GM23338 (cell line): ENCODE data around the gene OR7G1. TPM values are rescaled to one million over a fixed set of nuclear protein-coding genes. Genes with fewer than 3 reads are reported as not detected.

ENCODE experiments used
- ATAC-seq: fragments of 200-7000 bp; cut with Tn5 transposase; 3 replicates; pipeline ENCODE4 v1.9.1; 2020
- DNase-seq: peaks from one replicate; pipeline ENCODE4 v3.0.0-alpha.2; 2015; ENCODE audit warnings: low spot score
- H2AFZ ChIP-seq: fragments of 200-600 bp; sonication (generic); 2 replicates; pipeline ENCODE4 v1.8.0; 2016; ENCODE audit warnings: antibody characterized with exemption, mild to moderate bottlenecking, moderate library complexity
- H3F3A ChIP-seq: fragments of 200-600 bp; sonication (generic); replicated peaks from 2 replicates; pipeline ENCODE4 v1.8.0; 2017; ENCODE audit warnings: antibody characterized with exemption, mixed run types, low read depth
- H3K27ac ChIP-seq: fragments of 200-600 bp; sonication (generic); 2 replicates; pipeline ENCODE4 v1.6.1; 2016; ENCODE audit warnings: low read depth
- H3K27me3 ChIP-seq: fragments of 200-600 bp; sonication (generic); 2 replicates; pipeline ENCODE4 v1.8.0; 2016; ENCODE audit warnings: mild to moderate bottlenecking, mixed run types, moderate library complexity; ENCODE audit not compliant: insufficient read depth
- H3K36me3 ChIP-seq: fragments of 200-600 bp; sonication (generic); 2 replicates; pipeline ENCODE4 v1.8.0; 2016; ENCODE audit warnings: mild to moderate bottlenecking; ENCODE audit not compliant: insufficient read depth
- H3K4me1 ChIP-seq: fragments of 200-600 bp; sonication (generic); 2 replicates; pipeline ENCODE4 v1.8.0; 2016; ENCODE audit warnings: mild to moderate bottlenecking, moderate library complexity; ENCODE audit not compliant: insufficient read depth
- H3K4me2 ChIP-seq: fragments of 200-600 bp; sonication (generic); 2 replicates; pipeline ENCODE4 v1.7.1; 2017; ENCODE audit warnings: mixed run types
- H3K4me3 ChIP-seq: fragments of 200-600 bp; sonication (generic); 2 replicates; pipeline ENCODE4 v1.6.1; 2016; ENCODE audit warnings: mixed run types
- H3K79me2 ChIP-seq: fragments of 200-600 bp; sonication (generic); replicated peaks from 2 replicates; pipeline ENCODE4 v1.8.0; 2017; ENCODE audit warnings: mild to moderate bottlenecking; ENCODE audit not compliant: insufficient read depth
- H3K9me2 ChIP-seq: fragments of 200-600 bp; sonication (generic); 2 replicates; pipeline ENCODE4 v1.8.0; 2017; ENCODE audit not compliant: insufficient read depth
- H4K20me1 ChIP-seq: fragments of 200-600 bp; sonication (generic); replicated peaks from 2 replicates; pipeline ENCODE4 v1.8.0; 2017; ENCODE audit warnings: mild to moderate bottlenecking; ENCODE audit not compliant: insufficient read depth
- H3K27ac Mint-ChIP-seq: 2 replicates; pipeline ENCODE4 v1.8.0; 2020; ENCODE audit warnings: inconsistent platforms, mild to moderate bottlenecking, moderate library complexity, mixed read lengths
- H3K27me3 Mint-ChIP-seq: 3 replicates; pipeline ENCODE4 v1.8.0; 2022; ENCODE audit warnings: low read depth, mild to moderate bottlenecking, moderate library complexity, mixed read lengths, inconsistent platforms; ENCODE audit not compliant: insufficient read depth, poor library complexity
- H3K36me3 Mint-ChIP-seq: 3 replicates; pipeline ENCODE4 v1.8.0; 2021; ENCODE audit warnings: low read depth, mild to moderate bottlenecking, inconsistent platforms, moderate library complexity, mixed read lengths
- H3K4me1 Mint-ChIP-seq: 3 replicates; pipeline ENCODE4 v1.8.0; 2020; ENCODE audit warnings: mild to moderate bottlenecking, inconsistent platforms, mixed read lengths
- H3K4me3 Mint-ChIP-seq: 3 replicates; pipeline ENCODE4 v1.8.0; 2021; ENCODE audit warnings: moderate library complexity, mild to moderate bottlenecking, inconsistent platforms, mixed read lengths
- H3K9me3 Mint-ChIP-seq: 3 replicates; pipeline ENCODE4 v1.8.0; 2020; ENCODE audit warnings: moderate library complexity, mild to moderate bottlenecking, inconsistent platforms, mixed read lengths
- CREB1 ChIP-seq: fragments of 250-450 bp; sonication (Bioruptor Pico); IDR thresholded peaks from 2 replicates; pipeline ENCODE4 v1.5.0; 2020; ENCODE audit warnings: low read depth, mild to moderate bottlenecking, moderate library complexity
- EZH2 ChIP-seq: fragments of 200-600 bp; sonication (generic); IDR thresholded peaks from one replicate; pipeline ENCODE4 v1.8.0; 2017; ENCODE audit warnings: antibody characterized with exemption, mild to moderate bottlenecking, low read depth; ENCODE audit not compliant: unreplicated experiment
- EZH2phosphoT487 ChIP-seq: fragments of 200-600 bp; sonication (generic); IDR thresholded peaks from one replicate; pipeline ENCODE4 v1.8.1; 2018; ENCODE audit warnings: antibody characterized with exemption; ENCODE audit not compliant: unreplicated experiment
- JUNB ChIP-seq: IDR thresholded peaks from one replicate; pipeline ENCODE4 v1.6.1; 2016; ENCODE audit warnings: antibody characterized with exemption; ENCODE audit not compliant: unreplicated experiment
- NANOG ChIP-seq: IDR thresholded peaks from 2 replicates; pipeline ENCODE4 v1.6.1; 2016; ENCODE audit warnings: antibody characterized with exemption, borderline replicate concordance
- POLR2AphosphoS5 ChIP-seq: IDR thresholded peaks from 2 replicates; pipeline ENCODE4 v1.6.1; 2016; ENCODE audit warnings: antibody characterized with exemption, low read depth
- REST ChIP-seq: IDR thresholded peaks from one replicate; pipeline ENCODE4 v1.6.1; 2018; ENCODE audit warnings: antibody characterized with exemption; ENCODE audit not compliant: unreplicated experiment
- STAT1 ChIP-seq: IDR thresholded peaks from one replicate; pipeline ENCODE4 v1.6.1; 2016; ENCODE audit warnings: antibody characterized with exemption; ENCODE audit not compliant: unreplicated experiment
- ZNF114 ChIP-seq: fragments of 250-450 bp; sonication (Bioruptor Pico); IDR thresholded peaks from 2 replicates; pipeline ENCODE4 v1.5.0; 2020; ENCODE audit warnings: mild to moderate bottlenecking, moderate library complexity
- ZNF331 ChIP-seq: fragments of 250-450 bp; sonication (Bioruptor Pico); IDR thresholded peaks from 2 replicates; pipeline ENCODE4 v1.5.0; 2020; ENCODE audit warnings: low read depth, mild to moderate bottlenecking, moderate library complexity
- ZNF462 ChIP-seq: fragments of 250-450 bp; sonication (Bioruptor Pico); IDR thresholded peaks from 2 replicates; pipeline ENCODE4 v1.5.0; 2020; ENCODE audit warnings: mild to moderate bottlenecking, moderate library complexity
- polyA plus RNA-seq: library from polyadenylated mRNA; unstranded; fragments of >200 nt; fragmentation: Nextera tagmentation; extraction: Ambion mirVana; gene quantifications from 2 replicates; pipeline ENCODE4 v1.2.1, GENCODE V29; 2016
- total RNA-seq: library from RNA; depleted of rRNA; stranded (reverse); fragments of >200 nt; shearing (Covaris generic); gene quantifications from 2 replicates; pipeline ENCODE4 v1.2.3, GENCODE V29; 2014

Gene OR7G1
- total and polyA plus RNA-seq, 2 experiments from 2014 or later, result not detected

GRCh38 chr19:9126900-9127405 is 11.4 kb upstream of the OR7G1 start, which contains the start of gene OR7G3 (continued):
- TF ChIP-seq ZNF462 (CRISPR knock-in tag) (no peak), ZNF114 (CRISPR knock-in tag) (no peak)

GRCh38 chr19:9116547-9116946 is 984 bp upstream of the OR7G1 start:
- Histone ChIP-seq H3K9me2 (no peaks in the 10 kb centered on the region), H3K27ac (no peak overlapping the region), H2AFZ (no peak overlapping the region), H3K4me2 (no peak overlapping the region), H3K4me3 (no peak overlapping the region), H3K36me3 (no peaks in the 10 kb centered on the region), H3F3A (no peaks in the 10 kb centered on the region), H3K4me1 (no peaks in the 10 kb centered on the region), H3K27me3 (no peaks in the 10 kb centered on the region), H3K79me2 (no peaks in the 10 kb centered on the region), H4K20me1 (no peaks in the 10 kb centered on the region)
- peaks cover 27% of the 10 kb centered on the region for H3K36me3 Mint-ChIP-seq
- peaks cover 94% of the 10 kb centered on the region for H3K9me3 Mint-ChIP-seq
- TF ChIP-seq ZNF114 (CRISPR knock-in tag) (no peak), ZNF331 (CRISPR knock-in tag) (no peak), CREB1 (CRISPR knock-in tag) (no peak), STAT1 (no peak), NANOG (no peak), POLR2AphosphoS5 (no peak), EZH2 (no peak), JUNB (no peak), REST (no peak), EZH2phosphoT487 (no peak)
- no peak for ATAC-seq
- no peak overlapping the region for H3K27ac Mint-ChIP-seq
- H3K4me1 Mint-ChIP-seq, result no peaks in the 10 kb centered on the region
- peaks cover 5% of the 10 kb centered on the region for H3K27me3 Mint-ChIP-seq
- H3K4me3 Mint-ChIP-seq, result no peak overlapping the region
- DNase-seq, result no peak
